Epithelial cell of proximal tubule (primary cell): Measurements from ENCODE around the gene EID3. TPM values are rescaled to one million over a fixed set of nuclear protein-coding genes. Genes with fewer than 3 reads are reported as not detected.

Experiments used
- DNase-seq: peaks from one replicate; pipeline ENCODE4 v3.0.0-alpha.2; 2011; ENCODE audit warnings: low read depth
- H3K4me3 ChIP-seq: 2 replicates; pipeline ENCODE4 v1.5.1; 2011; ENCODE audit warnings: low read depth, mild to moderate bottlenecking, low read length
- total RNA-seq: library from RNA; depleted of rRNA; stranded (reverse); fragments of >200 nt; gene quantifications from 2 replicates; pipeline ENCODE4 v1.2.3, GENCODE V29; 2015
- TF ChIP-seq, protein P1 (sequence below): conservative IDR thresholded peaks from 2 replicates; pipeline ENCODE4 v1.5.1; 2012; ENCODE audit warnings: low read depth, mild to moderate bottlenecking, low read length

EID3 gene
- total RNA-seq, 1 donor from 2014 or later, result 1.3 TPM

DNA sequence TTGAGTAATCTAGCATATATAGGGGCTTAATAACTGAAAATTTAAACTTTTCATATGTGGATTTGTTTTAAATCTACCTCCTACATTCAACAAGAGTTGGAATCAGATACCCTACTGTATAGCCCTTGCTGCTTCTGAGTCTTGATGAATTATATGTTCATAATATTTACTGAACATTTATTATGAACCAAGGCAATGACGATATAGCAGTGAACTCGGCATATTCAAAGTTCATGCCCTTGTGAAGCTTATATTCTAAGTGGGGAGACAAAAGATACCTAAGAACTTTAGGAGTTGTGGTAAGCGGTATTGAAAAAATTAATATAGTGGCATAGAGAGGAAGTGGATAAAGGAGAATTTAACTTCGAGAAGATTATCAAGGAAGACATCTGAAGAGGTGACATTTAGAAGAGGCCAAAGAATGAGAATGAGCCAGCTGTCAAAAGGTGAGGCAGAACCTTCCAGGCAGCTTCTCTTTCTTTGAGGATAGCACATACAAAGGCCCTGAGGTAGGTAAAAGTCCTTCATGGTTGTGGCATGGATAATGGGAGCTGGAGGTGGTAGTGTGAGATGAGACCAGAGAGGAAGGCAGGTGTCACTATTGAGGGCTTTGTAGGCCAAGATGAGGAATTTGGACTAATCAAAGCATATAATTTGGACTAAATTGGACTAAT, 10.2 kb downstream of the EID3 start:
- no peak overlapping the region for H3K4me3 ChIP-seq
- TF ChIP-seq, protein P1, sequence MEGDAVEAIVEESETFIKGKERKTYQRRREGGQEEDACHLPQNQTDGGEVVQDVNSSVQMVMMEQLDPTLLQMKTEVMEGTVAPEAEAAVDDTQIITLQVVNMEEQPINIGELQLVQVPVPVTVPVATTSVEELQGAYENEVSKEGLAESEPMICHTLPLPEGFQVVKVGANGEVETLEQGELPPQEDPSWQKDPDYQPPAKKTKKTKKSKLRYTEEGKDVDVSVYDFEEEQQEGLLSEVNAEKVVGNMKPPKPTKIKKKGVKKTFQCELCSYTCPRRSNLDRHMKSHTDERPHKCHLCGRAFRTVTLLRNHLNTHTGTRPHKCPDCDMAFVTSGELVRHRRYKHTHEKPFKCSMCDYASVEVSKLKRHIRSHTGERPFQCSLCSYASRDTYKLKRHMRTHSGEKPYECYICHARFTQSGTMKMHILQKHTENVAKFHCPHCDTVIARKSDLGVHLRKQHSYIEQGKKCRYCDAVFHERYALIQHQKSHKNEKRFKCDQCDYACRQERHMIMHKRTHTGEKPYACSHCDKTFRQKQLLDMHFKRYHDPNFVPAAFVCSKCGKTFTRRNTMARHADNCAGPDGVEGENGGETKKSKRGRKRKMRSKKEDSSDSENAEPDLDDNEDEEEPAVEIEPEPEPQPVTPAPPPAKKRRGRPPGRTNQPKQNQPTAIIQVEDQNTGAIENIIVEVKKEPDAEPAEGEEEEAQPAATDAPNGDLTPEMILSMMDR, result no peak
- no peak for DNase-seq

DNA sequence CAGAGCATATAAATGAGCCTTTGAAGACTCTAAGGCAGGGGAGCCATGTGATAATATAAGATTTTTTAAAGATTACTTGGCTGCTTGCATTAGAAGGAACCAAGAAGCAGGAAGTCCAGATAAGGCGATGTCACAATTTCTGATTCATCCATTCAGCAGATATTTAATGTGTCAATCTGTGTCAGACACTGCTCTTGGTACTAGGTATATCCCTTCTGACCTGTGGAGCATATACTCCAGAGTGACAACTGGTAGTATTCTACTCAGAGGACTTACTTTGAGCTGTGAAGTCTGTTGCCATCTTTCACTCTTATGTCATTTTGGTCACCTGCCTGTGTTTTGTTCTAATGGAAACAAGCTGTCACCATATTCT, 10.7 kb downstream of the EID3 start:
- H3K4me3 ChIP-seq, result no peak overlapping the region
- TF ChIP-seq, protein P1, result no peak
- no peak for DNase-seq

DNA sequence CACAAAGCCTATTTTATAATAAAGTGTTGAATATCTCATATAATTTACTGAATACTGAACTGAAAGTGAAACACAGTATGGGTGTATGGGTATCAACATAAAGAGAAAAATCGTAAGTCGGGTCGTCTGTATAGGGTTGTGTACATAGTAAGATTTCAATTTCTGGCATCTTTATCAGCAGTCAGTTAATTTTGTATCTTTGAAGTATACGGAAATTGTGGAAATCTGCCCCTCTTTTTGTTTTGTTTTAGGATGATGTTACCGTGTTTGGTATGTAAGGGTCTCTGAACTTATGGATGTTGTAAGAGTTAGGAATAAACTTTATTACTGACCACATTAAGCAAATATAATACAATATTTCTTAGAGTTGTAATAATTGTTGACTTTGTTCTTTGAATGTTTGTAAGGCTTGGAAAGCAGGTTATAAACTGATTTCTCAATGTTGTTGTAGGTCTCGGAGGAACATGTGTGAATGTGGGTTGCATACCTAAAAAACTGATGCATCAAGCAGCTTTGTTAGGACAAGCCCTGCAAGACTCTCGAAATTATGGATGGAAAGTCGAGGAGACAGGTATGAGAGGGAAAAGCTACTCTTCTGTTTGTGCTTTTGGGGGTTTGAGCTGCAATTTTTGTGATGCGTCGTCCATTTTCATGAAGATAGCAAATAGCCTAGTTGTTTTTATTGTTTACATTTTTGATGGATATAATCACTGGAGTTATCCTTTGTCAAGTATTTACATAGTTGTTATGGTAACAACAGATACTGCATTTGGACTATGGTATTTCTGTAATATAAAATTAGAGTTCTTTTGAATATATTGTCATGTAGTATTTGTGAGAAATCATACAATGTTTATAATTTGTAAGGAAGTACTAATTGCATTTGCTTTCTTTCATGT, 12.0 kb downstream of the EID3 start:
- DNase-seq, result no peak

DNA sequence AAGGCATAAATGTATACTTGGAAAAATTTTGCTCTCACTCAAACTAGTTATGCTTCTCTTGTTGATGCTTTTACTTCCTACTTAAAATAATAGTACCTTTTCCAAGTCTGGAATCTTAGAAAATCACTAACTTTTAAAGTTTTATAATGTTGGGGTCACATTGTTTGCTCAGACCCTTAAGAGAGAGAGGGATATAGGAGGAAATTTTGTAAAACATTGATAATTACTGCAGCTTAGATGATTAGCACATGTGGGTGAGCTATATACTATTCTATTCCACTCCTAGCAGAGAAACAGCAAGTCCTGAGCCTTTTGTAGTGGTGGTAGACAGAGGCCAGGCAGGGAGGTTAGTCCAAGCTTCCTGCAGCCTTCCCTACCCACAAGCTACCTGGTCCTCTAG, 13.4 kb downstream of the EID3 start:
- no peak overlapping the region for H3K4me3 ChIP-seq
- TF ChIP-seq, protein P1, result no peak
- no peak for DNase-seq

More for the DNA sequence above, 12.0 kb downstream of the EID3 start:
- H3K4me3 ChIP-seq, result no peak overlapping the region
- TF ChIP-seq, protein P1, result no peak

DNA sequence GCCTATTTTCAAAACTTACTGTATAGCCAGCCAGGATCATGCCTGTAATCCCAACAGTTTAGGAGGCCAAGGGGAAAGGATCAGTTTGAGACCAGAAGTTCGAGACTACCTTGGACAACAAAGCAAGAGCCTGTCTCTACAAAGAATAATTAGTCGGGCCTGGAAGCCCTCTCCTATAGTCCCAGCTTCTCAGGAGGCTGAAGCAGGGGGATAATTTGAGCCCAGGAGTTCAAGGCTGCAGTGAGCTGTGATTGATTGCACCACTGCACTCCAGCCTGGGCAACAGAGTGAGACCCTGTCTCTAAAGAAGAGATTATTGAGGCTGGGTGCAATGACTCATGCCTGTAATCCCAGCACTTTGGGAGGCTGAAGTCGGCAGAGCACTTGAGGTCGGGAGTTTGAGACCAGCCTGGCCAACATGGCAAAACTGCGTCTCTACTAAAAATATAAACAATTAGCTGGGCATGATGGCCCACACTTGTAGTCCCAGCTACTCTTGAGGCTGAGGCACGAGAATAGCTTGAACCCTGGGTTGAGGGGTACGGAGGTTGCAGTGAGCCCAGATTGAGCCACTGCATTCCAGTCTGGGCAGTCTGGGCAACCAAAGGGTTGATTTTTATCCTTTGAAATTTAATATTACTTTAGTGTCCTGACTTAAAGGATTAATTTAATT, 14.1 kb downstream of the EID3 start:
- no peak overlapping the region for H3K4me3 ChIP-seq
- no peak for DNase-seq
- TF ChIP-seq, protein P1, result no peak

DNA sequence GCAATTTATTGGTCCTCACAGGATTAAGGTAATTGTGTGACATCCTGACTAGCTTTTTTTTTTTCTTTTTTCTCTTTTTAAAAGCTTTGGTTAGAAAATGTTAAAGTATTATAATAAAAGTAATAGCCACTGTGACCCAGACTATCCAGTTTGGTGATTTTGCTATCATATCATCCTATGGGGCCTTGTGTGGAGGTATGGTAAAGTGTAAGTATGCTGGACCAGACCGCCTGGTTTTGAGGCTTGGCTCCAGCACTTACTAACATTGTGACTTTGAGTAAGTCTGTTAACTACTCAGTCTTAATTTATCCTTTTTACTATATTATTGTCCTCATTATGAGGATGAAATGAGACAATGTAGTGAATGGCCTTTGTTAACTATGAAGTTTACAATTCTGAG, 15.5 kb downstream of the EID3 start:
- no peak overlapping the region for H3K4me3 ChIP-seq
- no peak for DNase-seq
- TF ChIP-seq, protein P1, result no peak
